H9 (cell line): ENCODE results near the gene NR2F1-AS1. TPM values are rescaled to one million over a fixed set of nuclear protein-coding genes. Genes with fewer than 3 reads are reported as not detected.

Source experiments
- DNase-seq: peaks from one replicate; pipeline ENCODE4 v3.0.0-alpha.2; 2017
- H2AFZ ChIP-seq: one replicate; pipeline ENCODE4 v1.6.1; 2013; ENCODE audit warnings: mild to moderate bottlenecking, low read length, control low read depth, moderate library complexity
- H2AK5ac ChIP-seq: 2 replicates; pipeline ENCODE4 v1.6.1; 2013; ENCODE audit warnings: low read length, control low read depth, mixed read lengths; ENCODE audit not compliant: insufficient read length
- H2BK120ac ChIP-seq: one replicate; pipeline ENCODE4 v1.6.1; 2013; ENCODE audit warnings: low read depth, mild to moderate bottlenecking, low read length, control low read depth, inconsistent platforms; ENCODE audit not compliant: poor library complexity, severe bottlenecking
- H2BK12ac ChIP-seq: 2 replicates; pipeline ENCODE4 v1.6.1; 2013; ENCODE audit warnings: low read length, control low read depth, mixed read lengths, low read depth; ENCODE audit not compliant: insufficient read length
- H2BK15ac ChIP-seq: 2 replicates; pipeline ENCODE4 v1.6.1; 2013; ENCODE audit warnings: low read depth, low read length, control low read depth
- H2BK20ac ChIP-seq: one replicate; pipeline ENCODE4 v1.6.1; 2013; ENCODE audit warnings: low read depth, mild to moderate bottlenecking, low read length, control low read depth, inconsistent platforms; ENCODE audit not compliant: poor library complexity, severe bottlenecking
- H2BK5ac ChIP-seq: 2 replicates; pipeline ENCODE4 v1.6.1; 2013; ENCODE audit warnings: low read length, control low read depth, mixed read lengths; ENCODE audit not compliant: insufficient read length
- H3K14ac ChIP-seq: 2 replicates; pipeline ENCODE4 v1.6.1; 2013; ENCODE audit warnings: low read length, control low read depth; ENCODE audit not compliant: insufficient read depth
- H3K18ac ChIP-seq: 2 replicates; pipeline ENCODE4 v1.6.1; 2013; ENCODE audit warnings: low read depth, mild to moderate bottlenecking, mixed read lengths, low read length, control low read depth; ENCODE audit not compliant: insufficient read length
- H3K23ac ChIP-seq: 2 replicates; pipeline ENCODE4 v1.6.1; 2013; ENCODE audit warnings: low read length, control low read depth, mixed read lengths, low read depth; ENCODE audit not compliant: insufficient read length
- H3K23me2 ChIP-seq: 2 replicates; pipeline ENCODE4 v1.6.1; 2013; ENCODE audit warnings: low read depth, mild to moderate bottlenecking, mixed read lengths, low read length, control low read depth; ENCODE audit not compliant: insufficient read length, poor library complexity, severe bottlenecking
- H3K27ac ChIP-seq: 2 replicates; pipeline ENCODE4 v1.5.1; 2013; ENCODE audit warnings: low read length, control low read depth, mixed read lengths, low read depth; ENCODE audit not compliant: insufficient read length
- H3K27me3 ChIP-seq: 2 replicates; pipeline ENCODE4 v1.6.1; 2013; ENCODE audit warnings: low read length, control low read depth, inconsistent platforms; ENCODE audit not compliant: insufficient read depth
- H3K4ac ChIP-seq: 2 replicates; pipeline ENCODE4 v1.6.1; 2013; ENCODE audit warnings: low read depth, mild to moderate bottlenecking, control low read depth, inconsistent platforms, low read length, moderate library complexity
- H3K4me1 ChIP-seq: 2 replicates; pipeline ENCODE4 v1.6.1; 2013; ENCODE audit warnings: low read length, control low read depth, inconsistent platforms; ENCODE audit not compliant: insufficient read depth
- H3K4me2 ChIP-seq: 2 replicates; pipeline ENCODE4 v1.6.1; 2013; ENCODE audit warnings: low read length, control low read depth, mixed read lengths; ENCODE audit not compliant: insufficient read length, insufficient read depth
- H3K56ac ChIP-seq: 2 replicates; pipeline ENCODE4 v1.6.1; 2013; ENCODE audit warnings: low read depth, mild to moderate bottlenecking, mixed read lengths, low read length, control low read depth; ENCODE audit not compliant: insufficient read length
- H3K79me1 ChIP-seq: 2 replicates; pipeline ENCODE4 v1.6.1; 2013; ENCODE audit warnings: low read depth, mild to moderate bottlenecking, moderate library complexity, low read length, control low read depth, inconsistent platforms; ENCODE audit not compliant: insufficient read depth, poor library complexity, severe bottlenecking
- H3K79me2 ChIP-seq: 2 replicates; pipeline ENCODE4 v1.6.1; 2013; ENCODE audit warnings: low read length, control low read depth, inconsistent platforms; ENCODE audit not compliant: insufficient read depth
- H3K9ac ChIP-seq: 2 replicates; pipeline ENCODE4 v1.6.1; 2013; ENCODE audit warnings: low read length, control low read depth, mixed read lengths; ENCODE audit not compliant: insufficient read length; ENCODE audit errors: extremely low read depth
- H3K9me3 ChIP-seq: one replicate; pipeline ENCODE4 v1.6.1; 2013; ENCODE audit warnings: low read depth, low read length, inconsistent platforms; ENCODE audit not compliant: control insufficient read depth
- H3T11ph ChIP-seq: one replicate; pipeline ENCODE4 v1.6.1; 2013; ENCODE audit warnings: mild to moderate bottlenecking, low read length, control low read depth, inconsistent platforms
- H4K20me1 ChIP-seq: one replicate; pipeline ENCODE4 v1.6.1; 2013; ENCODE audit not compliant: control insufficient read depth, insufficient read length, insufficient read depth
- H4K5ac ChIP-seq: 2 replicates; pipeline ENCODE4 v1.6.1; 2013; ENCODE audit warnings: low read depth, mild to moderate bottlenecking, mixed read lengths, low read length, control low read depth; ENCODE audit not compliant: insufficient read length
- H4K8ac ChIP-seq: replicated peaks from 2 replicates; pipeline ENCODE4 v1.6.1; 2013; ENCODE audit warnings: low read length, control low read depth, mixed read lengths, low read depth; ENCODE audit not compliant: insufficient read length
- H4K91ac ChIP-seq: 2 replicates; pipeline ENCODE4 v1.6.1; 2013; ENCODE audit warnings: low read depth, mild to moderate bottlenecking, moderate library complexity, mixed read lengths, low read length, control low read depth; ENCODE audit not compliant: insufficient read length
- H3K27ac Mint-ChIP-seq, 3 experiments: 2 replicates in 2 of 3; 3 replicates in 1 of 3; pipeline ENCODE4 v1.8.0; 2020 to 2021; ENCODE audit warnings: mixed read lengths in 3 of 3, mild to moderate bottlenecking in 1 of 3, moderate library complexity in 1 of 3
- H3K27me3 Mint-ChIP-seq: 2 replicates; pipeline ENCODE4 v1.8.0; 2021; ENCODE audit warnings: low read depth, mild to moderate bottlenecking, moderate library complexity, mixed read lengths
- H3K36me3 Mint-ChIP-seq, 3 experiments: 2 replicates in 2 of 3; 3 replicates in 1 of 3; pipeline ENCODE4 v1.8.0; 2020 to 2021; ENCODE audit warnings: low read depth in 3 of 3, mixed read lengths in 3 of 3; ENCODE audit not compliant: insufficient read depth in 1 of 3
- H3K4me1 Mint-ChIP-seq, 2 experiments: 2 replicates each; pipeline ENCODE4 v1.8.0; 2020; ENCODE audit warnings: mixed read lengths in 2 of 2
- H3K4me3 Mint-ChIP-seq, 2 experiments: 2 replicates in 1 of 2; 3 replicates in 1 of 2; pipeline ENCODE4 v1.8.0; 2020 to 2021; ENCODE audit warnings: mild to moderate bottlenecking in 2 of 2, mixed read lengths in 2 of 2, moderate library complexity in 1 of 2
- H3K9me3 Mint-ChIP-seq, 2 experiments: 2 replicates in 1 of 2; 3 replicates in 1 of 2; pipeline ENCODE4 v1.8.0; 2020; ENCODE audit warnings: mild to moderate bottlenecking in 2 of 2, mixed read lengths in 2 of 2, moderate library complexity in 1 of 2
- CTCF ChIP-seq: fragments of 200-600 bp; sonication (generic); conservative IDR thresholded peaks from 3 replicates; pipeline ENCODE4 v1.8.0; 2021; ENCODE audit warnings: antibody characterized with exemption, mild to moderate bottlenecking
- WGBS: extraction: QIAGEN DNeasy Blood & Tissue Kit; methylation state at CpG from one replicate; pipeline ENCODE4 v1.1.7; 2013; ENCODE audit warnings: missing lambda C conversion rate, low lambda C conversion rate, mixed read lengths; ENCODE audit not compliant: insufficient read length; ENCODE audit errors: extremely low coverage; 5-methylcytosine and 5-hydroxymethylcytosine counted together
- total RNA-seq: library from RNA; stranded (reverse); gene quantifications from 2 replicates; pipeline ENCODE4 v1.2.1, GENCODE V29; 2021

Gene NR2F1-AS1
- total RNA-seq, 1 experiment from 2014 or later: 1.9 TPM

- H4K20me1 ChIP-seq: no peaks in the 10 kb centered on the region
- no peaks in the 10 kb centered on the region for H3K9me3 ChIP-seq
- H4K5ac ChIP-seq: no peak overlapping the region
- no peak overlapping the region for H2AFZ ChIP-seq
- no peak overlapping the region for H2BK12ac ChIP-seq
- no peak overlapping the region for H3K18ac ChIP-seq
- H3K9me3 Mint-ChIP-seq: no peaks in the 10 kb centered on the region
- no peak overlapping the region for H2BK120ac ChIP-seq
- no peaks in the 10 kb centered on the region for H3K36me3 Mint-ChIP-seq
- no peak overlapping the region for H2BK5ac ChIP-seq
- H3K23ac ChIP-seq: no peak overlapping the region
- no peaks in the 10 kb centered on the region for H3K4me1 ChIP-seq
- H3K9ac ChIP-seq: no peak overlapping the region
- H3K79me1 ChIP-seq: no peaks in the 10 kb centered on the region
- H3K27ac Mint-ChIP-seq: no peak overlapping the region
- H3K14ac ChIP-seq: no peak overlapping the region
- WGBS: no CpG with 5 or more reads among the region's 1 CpG
- no peaks in the 10 kb centered on the region for H3K79me2 ChIP-seq
- H3K27me3 Mint-ChIP-seq: no peaks in the 10 kb centered on the region
- H3K4me1 Mint-ChIP-seq: peaks cover 3 to 4% of the 10 kb centered on the region in 2 experiments; a peak in 2 of 4 replicates
- H3K23me2 ChIP-seq: no peaks in the 10 kb centered on the region
- no peak for TF ChIP-seq CTCF
- no peak overlapping the region for H3T11ph ChIP-seq
- no peak overlapping the region for H4K91ac ChIP-seq
- no peaks in the 10 kb centered on the region for H3K27me3 ChIP-seq
- no peak for DNase-seq
- no peak overlapping the region for H2BK20ac ChIP-seq
- no peak overlapping the region for H3K4me3 Mint-ChIP-seq
- no peak overlapping the region for H3K4me2 ChIP-seq
- no peak overlapping the region for H3K27ac ChIP-seq
- H4K8ac ChIP-seq: no peak overlapping the region
- H3K4ac ChIP-seq: no peak overlapping the region
- H2BK15ac ChIP-seq: no peak overlapping the region
- H3K56ac ChIP-seq: no peak overlapping the region
- no peak overlapping the region for H2AK5ac ChIP-seq
Measured at GRCh38 chr5:93513298-93513697, 67.7 kb downstream of the NR2F1-AS1 start.
